Measurements from ENCODE around the gene NGF.

GRCh38 chr1:115379943-115380342, 41.9 kb upstream of the NGF start:
- TF ChIP-seq CTCF (IDR thresholded peaks at IDR 0.05; ENCODE audit: control extremely low read depth in 1 of 3, insufficient read depth in 1 of 3, low read depth in 1 of 3, low read length in 3 of 3) (no peak), CTBP2 (IDR thresholded peaks at IDR 0.05; ENCODE audit: borderline replicate concordance, insufficient read depth, insufficient read length, low read length) (no peak), TAF1 (IDR thresholded peaks at IDR 0.05; ENCODE audit: low read depth, low read length) (no peak), POLR2AphosphoS5 (IDR thresholded peaks at IDR 0.05; ENCODE audit: low read depth, low read length) (no peak), CEBPB (IDR thresholded peaks at IDR 0.05; ENCODE audit: low read depth, low read length) (no peak), JUND (IDR thresholded peaks at IDR 0.05; ENCODE audit: low read length) (no peak), EP300 (IDR thresholded peaks at IDR 0.05; ENCODE audit: borderline replicate concordance in 1 of 2, low read depth in 2 of 2, low read length in 2 of 2) (no peak)

Data from H1 (cell line).